ENCODE results near the gene EML2. TPM values are rescaled to one million over a fixed set of nuclear protein-coding genes. Genes with fewer than 3 reads are reported as not detected.
A peak's percentile ranks its signal among the peaks of the same experiment; 100 is the strongest.

Gene EML2
- total RNA-seq, 4 donors from 2014 or later = 18.0 to 22.4 (median 19.9) TPM

DNA sequence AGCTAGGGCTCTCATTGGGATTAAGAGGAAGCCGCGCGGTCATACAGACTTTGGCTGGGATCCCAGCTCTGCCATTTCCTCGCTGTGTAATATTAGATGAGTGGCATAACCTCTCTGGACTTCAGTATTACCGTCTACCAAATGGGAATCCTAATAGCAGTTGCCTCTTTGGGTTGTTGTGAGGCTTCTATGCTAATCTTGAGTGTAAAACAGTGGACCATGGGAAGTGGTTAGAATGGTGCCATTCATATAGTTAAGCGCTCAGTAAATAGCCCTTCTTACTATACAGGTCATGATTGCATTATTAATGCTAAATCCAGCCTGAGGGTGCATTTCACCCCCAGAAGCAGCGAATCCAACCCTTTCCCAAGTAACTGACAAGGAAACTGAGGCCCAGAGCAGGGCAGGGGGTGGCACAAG lies 54.0 kb downstream of the EML2 start:
- DNase-seq (ENCODE audit: low spot score) (no peak), ATAC-seq (ENCODE audit: low FRiP score) (no peak)
- TF ChIP-seq, protein P1, sequence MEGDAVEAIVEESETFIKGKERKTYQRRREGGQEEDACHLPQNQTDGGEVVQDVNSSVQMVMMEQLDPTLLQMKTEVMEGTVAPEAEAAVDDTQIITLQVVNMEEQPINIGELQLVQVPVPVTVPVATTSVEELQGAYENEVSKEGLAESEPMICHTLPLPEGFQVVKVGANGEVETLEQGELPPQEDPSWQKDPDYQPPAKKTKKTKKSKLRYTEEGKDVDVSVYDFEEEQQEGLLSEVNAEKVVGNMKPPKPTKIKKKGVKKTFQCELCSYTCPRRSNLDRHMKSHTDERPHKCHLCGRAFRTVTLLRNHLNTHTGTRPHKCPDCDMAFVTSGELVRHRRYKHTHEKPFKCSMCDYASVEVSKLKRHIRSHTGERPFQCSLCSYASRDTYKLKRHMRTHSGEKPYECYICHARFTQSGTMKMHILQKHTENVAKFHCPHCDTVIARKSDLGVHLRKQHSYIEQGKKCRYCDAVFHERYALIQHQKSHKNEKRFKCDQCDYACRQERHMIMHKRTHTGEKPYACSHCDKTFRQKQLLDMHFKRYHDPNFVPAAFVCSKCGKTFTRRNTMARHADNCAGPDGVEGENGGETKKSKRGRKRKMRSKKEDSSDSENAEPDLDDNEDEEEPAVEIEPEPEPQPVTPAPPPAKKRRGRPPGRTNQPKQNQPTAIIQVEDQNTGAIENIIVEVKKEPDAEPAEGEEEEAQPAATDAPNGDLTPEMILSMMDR (IDR thresholded peaks at IDR 0.05) = no peak

DNA sequence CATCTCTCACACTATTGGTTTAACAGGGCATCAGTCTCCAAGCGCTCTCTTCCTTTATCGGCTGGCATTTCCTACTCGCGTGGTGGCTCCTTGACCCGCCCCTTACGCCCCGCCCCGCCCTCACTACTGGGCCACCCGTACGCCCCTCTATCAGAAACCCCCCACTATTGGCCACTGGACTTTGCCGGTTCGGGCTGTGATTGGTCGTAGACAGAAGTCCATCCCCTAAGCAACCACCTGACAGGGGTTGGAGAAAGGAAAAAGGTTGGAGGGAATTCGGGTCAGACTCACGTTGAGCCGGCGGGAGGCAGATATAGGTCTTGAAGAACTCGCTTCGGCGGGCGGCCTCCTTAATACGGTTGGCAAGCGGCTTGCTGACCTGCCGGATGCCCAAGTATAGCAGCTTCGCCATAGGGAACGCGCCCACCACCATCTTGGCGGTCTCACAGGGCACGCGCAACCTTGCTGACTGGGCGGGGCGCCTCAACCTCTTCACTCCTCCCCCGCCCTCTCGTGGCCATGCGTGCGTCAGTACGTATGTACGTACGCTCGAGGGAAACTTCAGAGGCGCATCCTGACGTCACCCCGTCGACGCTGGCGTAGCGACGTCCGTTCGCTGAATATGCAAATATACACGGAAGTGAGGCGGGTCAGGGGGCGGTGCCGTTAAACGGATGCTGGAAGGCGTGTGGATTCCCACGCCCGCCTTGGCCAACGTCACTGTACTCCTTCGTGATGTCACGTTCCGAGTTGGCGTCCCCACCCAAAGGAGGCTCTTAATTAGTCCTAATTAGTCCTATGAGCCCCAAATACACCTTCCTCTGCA lies 54.7 kb downstream of the EML2 start, which contains the start of gene OPA3:
Gene OPA3, minus strand, starts transcription at position 471 of the 826 bp plus-strand sequence. Its CDS starts 38 bp downstream, at position 433.
- TF ChIP-seq, protein P1 (IDR thresholded peaks at IDR 0.05) = no peak
- ATAC-seq (ENCODE audit: low FRiP score) = peak; percentile 97
- peak; percentile 98 for DNase-seq (ENCODE audit: low spot score)

DNA sequence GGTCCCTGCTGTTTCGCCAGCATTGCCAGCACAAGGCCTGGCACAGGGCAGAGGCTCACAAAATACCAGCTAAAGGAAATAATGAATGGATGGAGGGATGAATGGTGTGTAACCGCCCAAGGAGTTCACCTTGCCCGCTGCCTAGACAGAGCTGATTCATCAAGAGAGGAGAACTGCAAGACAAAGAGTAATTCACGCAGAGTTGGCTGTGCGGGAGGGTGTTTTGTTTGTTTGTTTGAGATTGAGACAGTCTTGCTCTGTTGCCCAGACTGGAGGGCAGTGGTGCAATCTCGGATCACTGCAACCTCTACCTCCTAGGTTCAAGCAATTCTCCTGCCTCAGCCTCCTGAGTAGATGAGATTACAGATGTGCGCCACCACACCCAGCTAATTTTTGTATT lies 57.6 kb downstream of the EML2 start:
- TF ChIP-seq, protein P1 (IDR thresholded peaks at IDR 0.05) = no peak
- ATAC-seq (ENCODE audit: low FRiP score) (no peak), DNase-seq (ENCODE audit: low spot score) (no peak)

DNA sequence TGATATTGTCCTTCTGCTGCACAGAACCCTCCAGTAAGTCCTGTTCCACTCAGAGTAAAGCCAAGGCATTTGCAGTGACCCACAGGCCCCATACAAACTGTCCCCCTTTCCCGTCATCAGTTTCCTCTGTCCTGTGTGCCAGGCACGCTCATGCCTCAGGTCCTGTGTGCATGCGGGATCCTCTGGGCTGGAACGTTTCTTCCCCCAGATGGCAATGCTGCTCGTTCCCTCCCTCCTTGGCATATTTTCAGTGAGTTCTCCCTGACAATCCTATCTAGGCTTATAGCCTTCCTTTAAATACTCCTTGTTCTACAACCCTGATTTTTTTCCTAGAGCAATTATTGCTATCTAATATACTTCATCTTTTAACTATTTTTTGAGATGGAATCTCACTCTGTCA lies 60.3 kb downstream of the EML2 start:
- TF ChIP-seq, protein P1 (IDR thresholded peaks at IDR 0.05) = no peak
- ATAC-seq (ENCODE audit: low FRiP score) = no peak
- DNase-seq (ENCODE audit: low spot score) = no peak

DNA sequence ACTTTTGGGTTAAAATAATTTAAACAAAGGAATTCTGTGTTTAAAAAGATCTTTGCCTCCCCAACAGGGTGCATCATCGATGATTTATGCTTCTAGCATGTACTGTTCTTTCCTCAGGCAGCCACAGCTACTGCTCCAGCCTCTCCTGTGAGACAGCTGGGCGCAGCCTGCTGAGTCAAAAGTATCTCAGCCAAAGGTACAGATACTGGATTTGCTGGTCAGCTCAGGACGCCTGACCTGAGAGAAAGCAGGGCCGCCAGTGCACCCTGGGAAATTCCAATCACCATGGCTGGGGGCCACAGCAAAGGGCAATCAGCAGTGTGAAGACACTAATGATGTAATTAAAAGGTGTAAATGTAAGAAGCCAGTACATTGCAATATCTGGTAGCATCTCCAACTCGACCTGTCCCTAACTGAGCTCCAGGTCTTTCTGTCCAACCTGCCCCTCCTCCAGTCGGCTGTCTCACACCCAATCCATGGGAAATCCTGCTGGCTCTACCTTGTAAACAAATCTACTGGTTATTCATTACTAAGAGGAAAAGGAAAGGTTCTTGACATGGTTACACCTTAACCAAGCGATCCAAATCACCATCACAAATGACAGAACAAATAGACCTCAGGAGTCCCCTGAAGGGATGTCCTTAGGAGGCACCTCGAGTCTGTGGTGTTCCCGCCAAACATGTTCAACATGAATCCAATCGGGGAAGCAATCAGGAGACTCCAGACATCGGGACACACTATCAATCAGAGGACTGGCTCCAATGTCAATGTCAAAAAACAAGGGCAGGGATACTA lies 61.9 kb downstream of the EML2 start:
- peak; percentile 95 for ATAC-seq (ENCODE audit: low FRiP score)
- no peak for DNase-seq (ENCODE audit: low spot score)
- TF ChIP-seq, protein P1 (IDR thresholded peaks at IDR 0.05) = no peak

DNA sequence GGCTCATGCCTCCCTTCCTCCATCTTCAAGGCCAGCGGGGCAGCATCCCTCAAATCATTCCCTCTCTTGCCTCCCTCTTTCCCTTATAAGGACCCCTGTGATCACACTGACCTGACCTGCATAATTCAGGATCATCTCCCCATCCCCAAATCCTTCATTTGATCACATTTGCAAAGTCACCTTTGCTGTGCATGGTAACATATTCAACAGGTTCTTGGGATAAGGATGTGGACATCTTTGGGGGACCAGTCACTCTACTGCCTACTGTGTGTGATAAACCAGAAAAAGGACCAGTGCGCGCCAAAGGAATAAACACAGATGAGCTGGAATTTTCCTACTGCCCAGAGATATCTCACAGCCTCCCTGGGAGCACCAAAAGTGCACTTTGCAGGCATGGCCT lies 62.5 kb downstream of the EML2 start:
- peak; percentile 21 for ATAC-seq (ENCODE audit: low FRiP score)
- no peak for DNase-seq (ENCODE audit: low spot score)
- TF ChIP-seq, protein P1 (IDR thresholded peaks at IDR 0.05) = no peak
